ENCODE data around the gene GZMA. TPM values are rescaled to one million over a fixed set of nuclear protein-coding genes. Genes with fewer than 3 reads are reported as not detected.

The GZMA gene
- total RNA-seq (2014; rRNA removed; shearing (Covaris generic)) (not detected in 2 replicates), polyA plus RNA-seq (2016; fragmentation: Nextera tagmentation; extraction: Ambion mirVana) (not detected in 2 replicates)

GRCh38 chr5:55102348-55102747 lies at the start of gene GZMA:
GZMA (plus strand) TSS chr5:55102646; CDS start chr5:55102683, 37 bp downstream.
- no peaks in the 10 kb centered on the region for H3K27me3 ChIP-seq (replicated peaks; ENCODE audit: insufficient read depth)
- H3K9me3 ChIP-seq (ENCODE audit: low read depth) = no peaks in the 10 kb centered on the region
- TF ChIP-seq EZH2 (IDR thresholded peaks at IDR 0.05; ENCODE audit: insufficient read depth, poor library complexity, severe bottlenecking) = no peak
- no peak for TF ChIP-seq EZH2phosphoT487 (IDR thresholded peaks at IDR 0.05; ENCODE audit: insufficient read depth, low read depth)
- H3K9ac ChIP-seq = no peak within 1 kb of the TSS
- no peak within 1 kb of the TSS for H3K4me2 ChIP-seq (ENCODE audit: unreplicated experiment)
- no peaks in the 10 kb centered on the region for H3K36me3 ChIP-seq (ENCODE audit: low read depth)
- no peaks in the 10 kb centered on the region for H4K20me1 ChIP-seq (ENCODE audit: insufficient read depth)
- no peak within 1 kb of the TSS for H3K4me3 ChIP-seq
- H3F3A ChIP-seq (ENCODE audit: insufficient read depth) = no peaks in the 10 kb centered on the region
- H3K9me2 ChIP-seq (ENCODE audit: insufficient read depth) = no peaks in the 10 kb centered on the region
- no peak within 1 kb of the TSS for H3K27ac ChIP-seq
- DNase-seq = no peak
- no peaks in the 10 kb centered on the region for H3K4me1 ChIP-seq (ENCODE audit: insufficient read depth)
- H2AFZ ChIP-seq = no peak within 1 kb of the TSS
- 60 to 65% methylated on average over 3 of the region's 3 CpGs for WGBS, 2 experiments (ENCODE audit: low coverage in 1 of 2, low lambda C conversion rate in 2 of 2, missing lambda C conversion rate in 2 of 2)
- H3K79me2 ChIP-seq (ENCODE audit: insufficient read depth) = no peaks in the 10 kb centered on the region
- in situ Hi-C loops (cut with MboI) = no loop called here

GRCh38 chr5:55055183-55055582 lies 47.3 kb upstream of the GZMA start:
- DNase-seq = no peak
- Histone ChIP-seq H3K9ac (no peak overlapping the region), H3K27ac (no peak overlapping the region), H3K36me3 (ENCODE audit: low read depth) (no peaks in the 10 kb centered on the region), H3K79me2 (ENCODE audit: insufficient read depth) (no peaks in the 10 kb centered on the region), H3K4me1 (ENCODE audit: insufficient read depth) (no peaks in the 10 kb centered on the region), H3K9me2 (ENCODE audit: insufficient read depth) (no peaks in the 10 kb centered on the region), H3K27me3 (replicated peaks; ENCODE audit: insufficient read depth) (no peaks in the 10 kb centered on the region), H4K20me1 (ENCODE audit: insufficient read depth) (no peaks in the 10 kb centered on the region), H3K4me2 (ENCODE audit: unreplicated experiment) (no peak overlapping the region), H3F3A (ENCODE audit: insufficient read depth) (no peaks in the 10 kb centered on the region), H2AFZ (no peak overlapping the region), H3K4me3 (no peak overlapping the region), H3K9me3 (ENCODE audit: low read depth) (no peaks in the 10 kb centered on the region)
- in situ Hi-C loops (cut with MboI) = no loop called here
- TF ChIP-seq EZH2 (IDR thresholded peaks at IDR 0.05; ENCODE audit: insufficient read depth, poor library complexity, severe bottlenecking) (no peak), EZH2phosphoT487 (IDR thresholded peaks at IDR 0.05; ENCODE audit: insufficient read depth, low read depth) (no peak)
- WGBS, 2 experiments (ENCODE audit: low coverage in 1 of 2, low lambda C conversion rate in 2 of 2, missing lambda C conversion rate in 2 of 2) = 89 to 92% methylated on average over 2 of the region's 2 CpGs

- WGBS, 2 experiments (ENCODE audit: low coverage in 1 of 2, low lambda C conversion rate in 2 of 2, missing lambda C conversion rate in 2 of 2) = 96 to 98% methylated on average over 9 of the region's 9 CpGs
- TF ChIP-seq EZH2 (IDR thresholded peaks at IDR 0.05; ENCODE audit: insufficient read depth, poor library complexity, severe bottlenecking) = no peak
- TF ChIP-seq EZH2phosphoT487 (IDR thresholded peaks at IDR 0.05; ENCODE audit: insufficient read depth, low read depth) = no peak
- H3K4me1 ChIP-seq (ENCODE audit: insufficient read depth) = peaks cover 21% of the 10 kb centered on the region
- no peaks in the 10 kb centered on the region for H3K79me2 ChIP-seq (ENCODE audit: insufficient read depth)
- H3K36me3 ChIP-seq (ENCODE audit: low read depth) = no peaks in the 10 kb centered on the region
- no peak overlapping the region for H2AFZ ChIP-seq
- H3K9ac ChIP-seq = no peak overlapping the region
- no peak overlapping the region for H3K27ac ChIP-seq
- H3K9me2 ChIP-seq (ENCODE audit: insufficient read depth) = no peaks in the 10 kb centered on the region
- no peaks in the 10 kb centered on the region for H3K27me3 ChIP-seq (replicated peaks; ENCODE audit: insufficient read depth)
- H3F3A ChIP-seq (ENCODE audit: insufficient read depth) = peaks cover 14% of the 10 kb centered on the region
- no peak overlapping the region for H3K4me3 ChIP-seq
- in situ Hi-C loops (cut with MboI) = no loop called here
- no peak for DNase-seq
- H4K20me1 ChIP-seq (ENCODE audit: insufficient read depth) = no peaks in the 10 kb centered on the region
- no peak overlapping the region for H3K4me2 ChIP-seq (ENCODE audit: unreplicated experiment)
- no peaks in the 10 kb centered on the region for H3K9me3 ChIP-seq (ENCODE audit: low read depth)
Measured at GRCh38 chr5:55062039-55062779, 40.2 kb upstream of the GZMA start.

- Histone ChIP-seq H3K9me2 (ENCODE audit: insufficient read depth) (no peaks in the 10 kb centered on the region), H2AFZ (no peak overlapping the region), H3F3A (ENCODE audit: insufficient read depth) (peaks cover 14% of the 10 kb centered on the region), H4K20me1 (ENCODE audit: insufficient read depth) (no peaks in the 10 kb centered on the region), H3K9me3 (ENCODE audit: low read depth) (no peaks in the 10 kb centered on the region), H3K79me2 (ENCODE audit: insufficient read depth) (no peaks in the 10 kb centered on the region), H3K4me1 (ENCODE audit: insufficient read depth) (peaks cover 21% of the 10 kb centered on the region), H3K36me3 (ENCODE audit: low read depth) (no peaks in the 10 kb centered on the region), H3K4me3 (peak overlapping the region; percentile 28; the same call in 1 of the 2 replicates), H3K27ac (peak overlapping the region; percentile 42), H3K27me3 (replicated peaks; ENCODE audit: insufficient read depth) (no peaks in the 10 kb centered on the region), H3K4me2 (ENCODE audit: unreplicated experiment) (peak overlapping the region; percentile 58), H3K9ac (no peak overlapping the region)
- in situ Hi-C loops (cut with MboI) = no loop called here
- peak; percentile 64 for DNase-seq
- 20% methylated on average over 5 of the region's 5 CpGs for WGBS, 2 experiments (ENCODE audit: low coverage in 1 of 2, low lambda C conversion rate in 2 of 2, missing lambda C conversion rate in 2 of 2)
- no peak for TF ChIP-seq EZH2 (IDR thresholded peaks at IDR 0.05; ENCODE audit: insufficient read depth, poor library complexity, severe bottlenecking)
- no peak for TF ChIP-seq EZH2phosphoT487 (IDR thresholded peaks at IDR 0.05; ENCODE audit: insufficient read depth, low read depth)
Measured at GRCh38 chr5:55063220-55063863, 39.1 kb upstream of the GZMA start.

Measured in GM23248 (cell line).